Activated CD4-positive, alpha-beta T cell treated with anti-CD3 and anti-CD28 coated beads for 36 hours (primary cell): ENCODE data around the gene SETDB1. TPM values are rescaled to one million over a fixed set of nuclear protein-coding genes. Genes with fewer than 3 reads are reported as not detected.

Source experiments
- ATAC-seq: fragments of 200-7000 bp; cut with Tn5 transposase; one replicate; pipeline ENCODE4 v1.10.0; 2021; ENCODE audit warnings: mild to moderate bottlenecking, moderate library complexity
- CTCF ChIA-PET: fragments of 350-600 bp; sonication (Branson Sonifier 250); formaldehyde crosslinking; loops from one replicate; lab custom pipeline; 2021; ENCODE audit warnings: antibody characterized with exemption; lab: Charles Lee
- POLR2A ChIA-PET: fragments of 350-600 bp; sonication (Branson Sonifier 250); formaldehyde crosslinking; loops from one replicate; lab custom pipeline; 2021; ENCODE audit warnings: antibody characterized with exemption, inconsistent platforms; lab: Charles Lee
- DNase-seq: peaks from one replicate; pipeline ENCODE4 v3.0.0-alpha.2; 2020
- H3K27ac Mint-ChIP-seq: one replicate; pipeline ENCODE4 v1.8.0; 2021; ENCODE audit warnings: mixed read lengths
- H3K27me3 Mint-ChIP-seq: one replicate; pipeline ENCODE4 v1.8.0; 2021; ENCODE audit warnings: mixed read lengths
- H3K36me3 Mint-ChIP-seq: one replicate; pipeline ENCODE4 v1.8.0; 2021; ENCODE audit warnings: low read depth, mixed read lengths
- H3K4me1 Mint-ChIP-seq: one replicate; pipeline ENCODE4 v1.8.0; 2021; ENCODE audit warnings: mixed read lengths
- H3K4me3 Mint-ChIP-seq: one replicate; pipeline ENCODE4 v1.8.0; 2021; ENCODE audit warnings: mild to moderate bottlenecking, moderate library complexity, mixed read lengths
- H3K9me3 Mint-ChIP-seq: one replicate; pipeline ENCODE4 v1.8.0; 2021; ENCODE audit warnings: low read depth, mixed read lengths
- intact Hi-C, 2 experiments: fragments of 100-400 bp; cut with DNase I in 1 of 2; cut with micrococcal nuclease in 1 of 2; formaldehyde crosslinking; loops; one replicate each; pipeline versions ENCODE4 v1.14.2 to v1.15.1; 2022 to 2024; cut with DNase I, micrococcal nuclease
- total RNA-seq, 2 experiments: library from RNA; stranded (reverse); gene quantifications; one replicate each; pipeline ENCODE4 v1.2.3, GENCODE V29; 2021

The SETDB1 gene
- total RNA-seq, 2 experiments from 2014 or later = 48.8 to 52.7 TPM

GRCh38 chr1:151002051-151002450, 75.9 kb downstream of the SETDB1 start:
- H3K4me1 Mint-ChIP-seq = peaks cover 66% of the 10 kb centered on the region
- peaks cover 14% of the 10 kb centered on the region for H3K36me3 Mint-ChIP-seq
- DNase-seq (no peak), ATAC-seq (no peak)
- POLR2A ChIA-PET = interaction anchor here (0.6 to 1.0 kb wide), 3 partner anchors 32 to 265 kb away, joined by 3 to 5 read pairs (median 3); no protein-coding TSS in a partner anchor
- no peak overlapping the region for H3K4me3 Mint-ChIP-seq
- H3K9me3 Mint-ChIP-seq = no peaks in the 10 kb centered on the region
- H3K27ac Mint-ChIP-seq = no peak overlapping the region
- H3K27me3 Mint-ChIP-seq = no peaks in the 10 kb centered on the region
- intact Hi-C loops = no loop called here
- CTCF ChIA-PET = interaction anchor here (1.0 to 3.4 kb wide), 4 partner anchors 22 to 515 kb away, joined by 3 to 35 read pairs (median 4); no protein-coding TSS in a partner anchor

GRCh38 chr1:151002611-151003010, 76.4 kb downstream of the SETDB1 start:
- ATAC-seq = no peak
- Mint-ChIP-seq H3K4me1 (peaks cover 71% of the 10 kb centered on the region), H3K4me3 (peak overlapping the region; percentile 90), H3K27me3 (no peaks in the 10 kb centered on the region), H3K36me3 (peaks cover 13% of the 10 kb centered on the region), H3K27ac (peak overlapping the region; percentile 83), H3K9me3 (no peaks in the 10 kb centered on the region)
- no peak for DNase-seq
- intact Hi-C loops = no loop called here
- POLR2A ChIA-PET = no interaction called here
- CTCF ChIA-PET = interaction anchor here (3.4 kb wide), 1 partner anchor 23 kb away, joined by 35 read pairs; no protein-coding TSS in a partner anchor

GRCh38 chr1:151003180-151003579, 77.0 kb downstream of the SETDB1 start:
- intact Hi-C loops = no loop called here
- ChIA-PET CTCF (interaction anchor here (0.7 to 3.4 kb wide), 3 partner anchors 8 to 97 kb away, joined by 3 to 35 read pairs (median 3); no protein-coding TSS in a partner anchor), POLR2A (no interaction called here)
- DNase-seq = no peak
- Mint-ChIP-seq H3K36me3 (peaks cover 13% of the 10 kb centered on the region), H3K27me3 (no peaks in the 10 kb centered on the region), H3K27ac (peak overlapping the region; percentile 83), H3K4me3 (peak overlapping the region; percentile 90), H3K4me1 (peaks cover 75% of the 10 kb centered on the region), H3K9me3 (no peaks in the 10 kb centered on the region)
- ATAC-seq = no peak

GRCh38 chr1:151005729-151006319, 79.7 kb downstream of the SETDB1 start:
- ChIA-PET POLR2A (interaction anchor here (0.6 to 1.7 kb wide), 5 partner anchors 28 to 433 kb away, joined by 3 to 9 read pairs (median 5); partner anchors contain the start of genes CERS2, ENSA and ZNF687), CTCF (interaction anchor here (0.6 to 3.9 kb wide), 31 partner anchors 10 to 773 kb away, joined by 3 to 68 read pairs (median 4); partner anchors contain the start of genes ANXA9, C1orf56, CERS2 and CTSS)
- H3K9me3 Mint-ChIP-seq = no peaks in the 10 kb centered on the region
- H3K27ac Mint-ChIP-seq = peak overlapping the region; percentile 96
- DNase-seq = no peak
- ATAC-seq = no peak
- peaks cover 74% of the 10 kb centered on the region for H3K4me1 Mint-ChIP-seq
- intact Hi-C loops = loop anchor here (1.0 to 5.0 kb wide), 2 partner anchors 27 to 151 kb away; partner anchors contain the start of gene TNFAIP8L2 (in 1 of the 2)
- no peaks in the 10 kb centered on the region for H3K27me3 Mint-ChIP-seq
- peak overlapping the region; percentile 90 for H3K4me3 Mint-ChIP-seq
- peaks cover 6% of the 10 kb centered on the region for H3K36me3 Mint-ChIP-seq

GRCh38 chr1:151006327-151007052, 80.3 kb downstream of the SETDB1 start, which contains the start of gene MINDY1:
Gene MINDY1, minus strand, starts transcription at chr1:151006902. Its CDS starts 4,285 bp downstream, at chr1:151002617.
- POLR2A ChIA-PET = interaction anchor here (0.6 to 1.7 kb wide), 6 partner anchors 29 to 520 kb away, joined by 3 to 9 read pairs (median 4); partner anchors contain the start of genes CERS2, TARS2, TNFAIP8L2 and ZNF687
- Mint-ChIP-seq H3K36me3 (peaks cover 9% of the 10 kb centered on the region), H3K4me1 (peaks cover 75% of the 10 kb centered on the region), H3K27ac (peak within 1 kb of the TSS; percentile 96), H3K27me3 (no peaks in the 10 kb centered on the region), H3K9me3 (no peaks in the 10 kb centered on the region), H3K4me3 (peak within 1 kb of the TSS; percentile 90)
- ATAC-seq = peak; percentile 55
- peak; percentile 64 for DNase-seq
- CTCF ChIA-PET = interaction anchor here (0.6 to 3.9 kb wide), 33 partner anchors 11 to 774 kb away, joined by 3 to 68 read pairs (median 4); partner anchors contain the start of genes ANXA9, C1orf56, CERS2 and CTSS
- intact Hi-C loops = loop anchor here (1.0 to 5.0 kb wide), 2 partner anchors 27 to 151 kb away; partner anchors contain the start of gene TNFAIP8L2 (in 1 of the 2)

DNA sequence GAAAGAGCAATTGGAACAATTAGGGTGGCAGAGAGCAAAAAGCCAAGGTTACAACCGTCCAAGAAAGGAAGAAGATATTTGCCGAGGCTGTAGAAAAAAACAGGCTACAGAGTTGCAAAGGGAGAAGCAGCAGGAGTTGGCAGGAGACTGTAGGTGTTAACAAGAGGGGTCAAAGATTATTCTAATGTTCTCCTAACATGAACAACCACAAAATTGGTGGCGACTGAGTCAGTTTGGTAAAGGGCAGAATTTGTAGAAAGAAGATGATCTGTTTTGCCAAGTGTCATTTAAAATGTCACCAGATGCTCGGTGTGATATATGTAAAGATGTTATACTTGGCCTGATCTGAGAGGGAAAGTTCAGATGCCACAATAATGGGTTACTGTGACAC, 81.7 kb downstream of the SETDB1 start:
- intact Hi-C loops = loop anchor here (1.0 to 5.0 kb wide), 19 partner anchors 34 to 687 kb away; partner anchors contain the start of genes CDC42SE1 (in 2 of the 2), GABPB2 (in 2 of the 2), TNFAIP8L2 (in 2 of the 2) and ARNT (in 1 of the 2)
- Mint-ChIP-seq H3K27ac (peak overlapping the region; percentile 96), H3K27me3 (no peaks in the 10 kb centered on the region), H3K4me3 (peak overlapping the region; percentile 90), H3K9me3 (no peaks in the 10 kb centered on the region), H3K36me3 (peaks cover 3% of the 10 kb centered on the region), H3K4me1 (peaks cover 68% of the 10 kb centered on the region)
- ChIA-PET POLR2A (no interaction called here), CTCF (interaction anchor here (0.6 to 3.9 kb wide), 4 partner anchors 12 to 446 kb away, joined by 3 to 68 read pairs (median 8); no protein-coding TSS in a partner anchor)
- no peak for ATAC-seq
- DNase-seq = peak; percentile 30

DNA sequence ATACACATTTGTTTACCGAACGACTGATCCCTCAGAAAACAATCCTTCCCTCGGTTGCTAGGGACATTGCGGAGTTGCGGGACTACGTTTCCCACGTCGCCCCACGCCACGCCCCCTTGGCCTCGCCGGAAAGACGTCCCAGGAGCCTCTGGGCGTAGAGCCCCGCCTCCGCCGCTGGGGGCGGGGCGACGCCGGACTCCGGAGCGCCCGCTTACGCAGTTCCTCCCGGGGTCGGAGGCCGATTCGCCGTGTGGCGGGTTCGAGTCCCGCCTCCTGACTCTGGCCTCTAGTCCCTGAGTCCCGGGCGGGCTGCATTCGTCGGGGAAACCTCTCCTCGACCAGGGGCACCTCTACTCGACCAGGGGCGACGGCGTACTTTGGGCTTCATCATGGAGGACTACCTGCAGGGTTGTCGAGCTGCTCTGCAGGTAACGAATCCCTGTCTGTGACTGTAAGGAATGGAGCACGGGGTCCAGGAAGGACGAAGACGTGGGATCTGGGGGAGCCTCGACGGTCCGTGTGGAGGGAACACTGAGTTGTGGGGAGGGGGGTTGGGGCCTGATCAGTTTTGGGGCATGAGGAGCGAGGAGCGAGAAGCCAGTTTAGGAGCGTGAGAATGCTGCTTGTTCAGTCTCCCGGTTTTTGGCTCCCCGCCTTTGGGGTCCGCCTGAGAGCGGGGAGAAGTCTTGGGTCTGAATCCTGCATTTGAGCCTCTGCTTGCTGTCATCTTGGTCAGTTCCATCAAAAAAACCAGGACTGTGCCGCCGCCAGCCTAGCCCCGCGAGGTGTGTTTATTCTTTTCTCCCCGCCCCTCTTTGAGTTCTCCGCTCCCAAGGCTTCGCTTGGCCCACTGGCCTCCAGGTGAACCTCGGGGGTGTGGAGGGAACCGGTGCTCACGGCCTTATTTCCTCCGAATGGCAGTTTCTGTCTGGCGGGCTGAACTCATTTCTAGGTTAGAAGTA, 82.4 kb downstream of the SETDB1 start, which contains the start of gene PRUNE1:
PRUNE1 (plus strand) TSS at position 206 of the 962 bp plus-strand sequence; CDS start at position 390, 184 bp downstream.
- H3K36me3 Mint-ChIP-seq = peaks cover 3% of the 10 kb centered on the region
- peak within 1 kb of the TSS; percentile 90 for H3K4me3 Mint-ChIP-seq
- no peaks in the 10 kb centered on the region for H3K27me3 Mint-ChIP-seq
- no peaks in the 10 kb centered on the region for H3K9me3 Mint-ChIP-seq
- POLR2A ChIA-PET = no interaction called here
- intact Hi-C loops = loop anchor here (1.0 to 5.0 kb wide), 19 partner anchors 34 to 687 kb away; partner anchors contain the start of genes CDC42SE1 (in 2 of the 2), GABPB2 (in 2 of the 2), TNFAIP8L2 (in 2 of the 2) and ARNT (in 1 of the 2)
- DNase-seq (peak; percentile 99), ATAC-seq (peak; percentile 84)
- peaks cover 61% of the 10 kb centered on the region for H3K4me1 Mint-ChIP-seq
- peak within 1 kb of the TSS; percentile 96 for H3K27ac Mint-ChIP-seq
- CTCF ChIA-PET = interaction anchor here (0.6 to 1.0 kb wide), 5 partner anchors 51 to 728 kb away, joined by 3 to 6 read pairs (median 3); no protein-coding TSS in a partner anchor

- Mint-ChIP-seq H3K36me3 (peaks cover 3% of the 10 kb centered on the region), H3K27ac (peak overlapping the region; percentile 96), H3K4me1 (peaks cover 55% of the 10 kb centered on the region), H3K4me3 (peak overlapping the region; percentile 90), H3K9me3 (no peaks in the 10 kb centered on the region), H3K27me3 (no peaks in the 10 kb centered on the region)
- POLR2A ChIA-PET = interaction anchor here (0.5 kb wide), 1 partner anchor 41 kb away, joined by 5 read pairs; no protein-coding TSS in a partner anchor
- DNase-seq (peak; percentile 38), ATAC-seq (no peak)
- CTCF ChIA-PET = interaction anchor here (0.7 to 4.4 kb wide), 5 partner anchors 16 to 729 kb away, joined by 3 to 17 read pairs (median 6); partner anchors contain the start of gene TNFAIP8L2
- intact Hi-C loops = loop anchor here (2.0 to 5.0 kb wide), 9 partner anchors 40 to 646 kb away; partner anchors contain the start of genes TNFAIP8L2 (in 2 of the 2), CDC42SE1 (in 1 of the 2), GOLPH3L (in 1 of the 2) and PIP5K1A (in 1 of the 2)
Measured at GRCh38 chr1:151009206-151009587, 83.0 kb downstream of the SETDB1 start.

GRCh38 chr1:151009674-151010345, 83.6 kb downstream of the SETDB1 start:
- H3K27ac Mint-ChIP-seq = peak overlapping the region; percentile 96

More at GRCh38 chr1:151009674-151010345, 83.6 kb downstream of the SETDB1 start:
- H3K4me3 Mint-ChIP-seq = peak overlapping the region; percentile 90
- H3K27me3 Mint-ChIP-seq = no peaks in the 10 kb centered on the region
- CTCF ChIA-PET = interaction anchor here (0.9 to 4.4 kb wide), 5 partner anchors 15 to 249 kb away, joined by 3 to 17 read pairs (median 6); partner anchors contain the start of gene TNFAIP8L2
- intact Hi-C loops = loop anchor here (2.0 to 5.0 kb wide), 9 partner anchors 39 to 647 kb away; partner anchors contain the start of genes TNFAIP8L2 (in 2 of the 2), CDC42SE1 (in 1 of the 2), GOLPH3L (in 1 of the 2) and PIP5K1A (in 1 of the 2)
- no peak for ATAC-seq
- peaks cover 3% of the 10 kb centered on the region for H3K36me3 Mint-ChIP-seq
- no peaks in the 10 kb centered on the region for H3K9me3 Mint-ChIP-seq
- DNase-seq = no peak
- POLR2A ChIA-PET = interaction anchor here (0.5 kb wide), 1 partner anchor 40 kb away, joined by 5 read pairs; no protein-coding TSS in a partner anchor
- H3K4me1 Mint-ChIP-seq = peaks cover 52% of the 10 kb centered on the region
